Neutrophil (primary cell): ENCODE data around the gene UNC80.

Experiments used
- H3K27ac ChIP-seq: fragments of 200-600 bp; sonication (generic); 2 replicates; pipeline ENCODE4 v1.5.1; 2016; ENCODE audit warnings: mild to moderate bottlenecking, moderate library complexity
- H3K27me3 ChIP-seq: fragments of 200-600 bp; sonication (generic); 2 replicates; pipeline ENCODE4 v1.6.0; 2016; ENCODE audit warnings: mild to moderate bottlenecking
- H3K36me3 ChIP-seq: fragments of 200-600 bp; sonication (generic); 2 replicates; pipeline ENCODE4 v1.5.1; 2017
- H3K4me1 ChIP-seq, 2 experiments: fragments of 200-600 bp in 1 of 2; sonication (generic) in 1 of 2; 1 replicate in 1 of 2; 2 replicates in 1 of 2; pipeline versions ENCODE4 v1.5.1 to v1.6.1; 2013 to 2016; ENCODE audit warnings: low read depth in 1 of 2, low read length in 1 of 2, mild to moderate bottlenecking in 1 of 2, moderate library complexity in 1 of 2; ENCODE audit not compliant: control insufficient read depth in 1 of 2, insufficient read depth in 1 of 2
- H3K4me3 ChIP-seq, 2 experiments: fragments of 200-600 bp in 1 of 2; sonication (generic) in 1 of 2; 1 replicate in 1 of 2; 2 replicates in 1 of 2; pipeline ENCODE4 v1.5.1; 2013 to 2016; ENCODE audit warnings: low read depth in 1 of 2, low read length in 1 of 2, mild to moderate bottlenecking in 1 of 2, moderate library complexity in 1 of 2
- H3K9me3 ChIP-seq: fragments of 200-600 bp; sonication (generic); 2 replicates; pipeline ENCODE4 v1.5.1; 2016
- TF ChIP-seq, protein P1 (sequence below): fragments of 200-600 bp; sonication (generic); IDR thresholded peaks from 2 replicates; pipeline ENCODE4 v1.5.1; 2016; ENCODE audit warnings: antibody characterized with exemption

Gene UNC80

DNA sequence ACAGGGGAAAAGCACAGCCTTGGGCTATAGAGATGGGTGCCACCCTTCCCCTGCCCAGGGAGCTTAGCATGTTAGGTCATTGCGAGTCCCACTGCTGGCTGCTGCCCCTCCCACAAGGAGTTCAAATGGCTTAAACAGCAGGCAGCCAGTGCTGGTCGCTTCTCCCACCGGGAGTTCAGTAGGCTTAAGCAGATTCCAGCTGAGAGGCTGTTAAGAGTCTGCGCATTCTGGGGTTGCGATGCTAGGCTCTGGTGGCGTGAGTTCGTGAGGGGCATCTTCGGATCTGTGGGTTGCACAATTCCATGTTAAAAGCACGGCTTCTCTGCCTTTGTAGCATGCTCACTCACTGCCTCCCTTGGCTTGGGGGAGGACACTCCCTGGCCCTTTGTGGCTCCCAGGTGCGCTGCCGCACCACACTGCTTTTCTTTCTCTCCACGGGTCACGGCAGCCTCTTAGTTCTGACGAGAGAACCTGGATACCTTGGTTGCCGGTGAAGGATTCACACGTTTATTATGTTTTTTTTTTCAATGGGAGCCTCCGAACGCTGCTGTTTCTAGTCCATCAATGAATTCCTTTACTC lies 93.2 kb downstream of the UNC80 start:
- H3K27me3 ChIP-seq = no peaks in the 10 kb centered on the region
- TF ChIP-seq, protein P1, sequence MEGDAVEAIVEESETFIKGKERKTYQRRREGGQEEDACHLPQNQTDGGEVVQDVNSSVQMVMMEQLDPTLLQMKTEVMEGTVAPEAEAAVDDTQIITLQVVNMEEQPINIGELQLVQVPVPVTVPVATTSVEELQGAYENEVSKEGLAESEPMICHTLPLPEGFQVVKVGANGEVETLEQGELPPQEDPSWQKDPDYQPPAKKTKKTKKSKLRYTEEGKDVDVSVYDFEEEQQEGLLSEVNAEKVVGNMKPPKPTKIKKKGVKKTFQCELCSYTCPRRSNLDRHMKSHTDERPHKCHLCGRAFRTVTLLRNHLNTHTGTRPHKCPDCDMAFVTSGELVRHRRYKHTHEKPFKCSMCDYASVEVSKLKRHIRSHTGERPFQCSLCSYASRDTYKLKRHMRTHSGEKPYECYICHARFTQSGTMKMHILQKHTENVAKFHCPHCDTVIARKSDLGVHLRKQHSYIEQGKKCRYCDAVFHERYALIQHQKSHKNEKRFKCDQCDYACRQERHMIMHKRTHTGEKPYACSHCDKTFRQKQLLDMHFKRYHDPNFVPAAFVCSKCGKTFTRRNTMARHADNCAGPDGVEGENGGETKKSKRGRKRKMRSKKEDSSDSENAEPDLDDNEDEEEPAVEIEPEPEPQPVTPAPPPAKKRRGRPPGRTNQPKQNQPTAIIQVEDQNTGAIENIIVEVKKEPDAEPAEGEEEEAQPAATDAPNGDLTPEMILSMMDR = no peak

DNA sequence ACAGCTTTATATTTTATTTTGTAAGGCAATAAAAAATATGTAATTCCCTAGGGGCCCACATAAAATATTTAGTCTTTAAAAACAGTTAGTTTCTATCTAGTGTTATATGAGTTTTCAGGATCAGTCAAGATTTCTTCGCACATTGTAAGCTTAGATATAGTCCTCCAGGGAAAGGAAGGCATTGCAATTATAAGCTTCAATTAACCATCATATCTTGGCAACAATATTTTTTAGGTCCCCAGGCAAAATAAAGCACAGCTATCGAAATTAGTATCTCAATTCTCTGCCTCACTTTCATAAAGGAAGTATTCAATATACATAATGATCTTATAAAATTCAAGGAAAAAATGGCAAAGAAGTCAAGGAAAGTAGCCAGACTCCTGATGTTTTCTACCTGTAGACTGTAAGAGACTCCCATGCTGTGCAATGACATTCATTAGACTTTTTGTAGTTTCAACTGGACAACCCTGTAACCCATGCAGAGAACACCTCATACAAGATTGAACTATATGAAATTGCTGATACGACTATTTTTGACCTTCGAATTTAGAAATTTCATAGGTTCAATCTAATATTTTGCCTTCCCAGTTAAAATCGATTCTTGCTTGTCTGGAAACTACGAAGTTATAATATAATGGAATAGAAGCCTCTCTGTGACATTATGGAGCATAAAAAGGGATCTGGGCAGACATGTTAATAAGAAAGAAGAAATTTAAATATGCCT lies 96.8 kb downstream of the UNC80 start:
- no peaks in the 10 kb centered on the region for H3K9me3 ChIP-seq
- TF ChIP-seq, protein P1 = no peak
- H3K36me3 ChIP-seq = no peaks in the 10 kb centered on the region
- no peaks in the 10 kb centered on the region for H3K27me3 ChIP-seq
- no peaks in the 10 kb centered on the region for H3K4me1 ChIP-seq
- no peak overlapping the region for H3K27ac ChIP-seq
- no peak overlapping the region for H3K4me3 ChIP-seq

More for the DNA sequence above, 93.2 kb downstream of the UNC80 start:
- Histone ChIP-seq H3K9me3 (no peaks in the 10 kb centered on the region), H3K4me1 (no peaks in the 10 kb centered on the region), H3K4me3 (no peak overlapping the region), H3K36me3 (no peaks in the 10 kb centered on the region), H3K27ac (no peak overlapping the region)

- Histone ChIP-seq H3K27me3 (no peaks in the 10 kb centered on the region), H3K9me3 (no peaks in the 10 kb centered on the region), H3K4me1 (no peaks in the 10 kb centered on the region), H3K36me3 (no peaks in the 10 kb centered on the region), H3K4me3 (no peak overlapping the region), H3K27ac (no peak overlapping the region)
- TF ChIP-seq, protein P1 = no peak
Observed at GRCh38 chr2:209870067-209870466, 98.4 kb downstream of the UNC80 start.

DNA sequence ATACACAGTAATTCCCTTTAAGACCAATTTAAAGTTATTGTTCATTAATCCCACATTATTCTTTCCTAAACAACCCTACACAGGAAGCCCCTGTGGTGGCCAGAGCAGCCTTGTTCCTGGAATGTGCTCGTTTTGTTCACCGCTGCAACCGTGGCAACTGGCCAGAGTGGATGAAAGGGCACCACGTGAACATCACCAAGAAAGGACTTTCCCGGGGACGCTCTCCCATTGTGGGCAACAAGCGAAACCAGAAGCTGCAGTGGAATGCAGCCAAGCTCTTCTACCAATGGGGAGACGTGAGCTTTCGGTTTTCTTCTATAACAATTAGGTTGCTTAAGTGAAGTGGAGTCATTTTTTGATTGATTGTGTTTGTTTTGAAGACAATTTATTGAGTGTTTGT lies 101.0 kb downstream of the UNC80 start:
- Histone ChIP-seq H3K4me3 (no peak overlapping the region), H3K27me3 (no peaks in the 10 kb centered on the region), H3K4me1 (no peaks in the 10 kb centered on the region), H3K36me3 (no peaks in the 10 kb centered on the region), H3K27ac (no peak overlapping the region), H3K9me3 (no peaks in the 10 kb centered on the region)
- TF ChIP-seq, protein P1 = no peak

GRCh38 chr2:209875270-209875669 lies 103.6 kb downstream of the UNC80 start:
- H3K27ac ChIP-seq = no peak overlapping the region

More at GRCh38 chr2:209875270-209875669, 103.6 kb downstream of the UNC80 start:
- Histone ChIP-seq H3K9me3 (no peaks in the 10 kb centered on the region), H3K4me3 (no peak overlapping the region), H3K36me3 (no peaks in the 10 kb centered on the region), H3K27me3 (no peaks in the 10 kb centered on the region), H3K4me1 (no peaks in the 10 kb centered on the region)
- TF ChIP-seq, protein P1 = no peak
